GM19351 (cell line): Measurements from ENCODE around the gene DNAJB6.

Experiments used
- ATAC-seq: cut with Tn5 transposase; IDR thresholded peaks from one replicate; pipeline ENCODE4 v1.9.1; 2021; ENCODE audit warnings: mild to moderate bottlenecking, moderate library complexity; ENCODE audit not compliant: unreplicated experiment

Gene DNAJB6

GRCh38 chr7:157394246-157395191, 57.7 kb downstream of the DNAJB6 start:
- no peak for ATAC-seq

GRCh38 chr7:157395206-157395605, 58.4 kb downstream of the DNAJB6 start:
- no peak for ATAC-seq

- ATAC-seq: no peak
Observed at GRCh38 chr7:157396316-157397035, 59.7 kb downstream of the DNAJB6 start.

GRCh38 chr7:157397036-157397720, 60.4 kb downstream of the DNAJB6 start:
- ATAC-seq: no peak

- peak; percentile 52 for ATAC-seq
Observed at GRCh38 chr7:157397731-157398691, 61.2 kb downstream of the DNAJB6 start.

- ATAC-seq: no peak
Observed at GRCh38 chr7:157399086-157399687, 62.4 kb downstream of the DNAJB6 start.

GRCh38 chr7:157400171-157400860, 63.5 kb downstream of the DNAJB6 start:
- no peak for ATAC-seq

- no peak for ATAC-seq
Observed at GRCh38 chr7:157401567-157402387, 65.0 kb downstream of the DNAJB6 start.

- ATAC-seq: no peak
Observed at GRCh38 chr7:157402388-157402703, 65.5 kb downstream of the DNAJB6 start.

GRCh38 chr7:157402911-157403534, 66.2 kb downstream of the DNAJB6 start:
- ATAC-seq: no peak

- ATAC-seq: no peak
Observed at GRCh38 chr7:157403646-157404401, 67.0 kb downstream of the DNAJB6 start.

GRCh38 chr7:157404845-157405481, 68.2 kb downstream of the DNAJB6 start:
- no peak for ATAC-seq

- no peak for ATAC-seq
Observed at GRCh38 chr7:157405501-157405900, 68.7 kb downstream of the DNAJB6 start.

GRCh38 chr7:157405914-157406810, 69.4 kb downstream of the DNAJB6 start:
- ATAC-seq: no peak

- no peak for ATAC-seq
Observed at GRCh38 chr7:157406971-157407370, 70.2 kb downstream of the DNAJB6 start.
